HTR-8/SVneo (cell line): ENCODE results near the gene LZTFL1.

ENCODE experiments used
- DNase-seq: peaks from one replicate; pipeline ENCODE4 v3.0.0; 2011; ENCODE audit warnings: low spot score, mixed read lengths; ENCODE audit not compliant: insufficient read length
- FAIRE-seq: peaks from 2 replicates; lab custom pipeline; 2011; peaks lifted over from hg19 to GRCh38; lab: Jason Lieb, UNC

The LZTFL1 gene

DNA sequence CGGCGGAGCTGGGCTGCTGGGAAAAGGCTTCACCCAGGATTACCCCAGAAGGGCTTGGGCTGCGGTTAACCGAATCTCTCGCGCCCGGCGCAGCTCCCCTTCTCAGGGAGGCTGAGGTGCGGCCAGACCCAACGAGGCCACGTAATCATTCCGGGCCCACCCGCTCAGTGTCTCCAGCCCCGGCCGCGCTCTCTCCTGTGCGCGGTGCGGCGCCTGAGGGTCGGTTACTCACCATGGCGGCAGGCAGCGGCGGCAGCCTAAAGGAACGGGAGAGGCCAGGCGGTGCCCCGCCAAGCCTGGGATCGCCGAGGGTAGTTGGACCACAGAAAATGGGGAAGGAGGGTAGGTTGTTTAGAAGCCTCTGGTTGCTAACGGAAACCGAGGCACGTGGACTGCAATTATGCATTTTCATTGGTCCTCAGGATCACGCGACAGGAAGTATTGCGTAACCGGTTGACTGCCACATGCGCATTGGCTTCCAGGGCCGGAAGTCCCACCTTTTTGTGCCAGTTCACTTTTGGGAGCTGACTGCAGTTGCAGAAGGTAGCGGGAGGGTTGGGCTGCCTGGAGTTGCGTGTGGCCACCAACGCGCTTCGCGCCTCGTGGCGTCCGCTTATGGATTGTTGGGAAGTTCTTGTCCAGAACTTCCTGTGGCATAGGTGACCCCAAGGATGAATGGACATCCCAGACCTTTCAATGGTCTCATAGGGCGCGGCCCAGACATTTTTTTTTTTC lies at the start of gene LZTFL1:
TSS of gene LZTFL1 (minus strand) at position 363 of the 735 bp plus-strand sequence. CDS start at position 235, 128 bp downstream.
- FAIRE-seq (peak; percentile 87), DNase-seq (peak; percentile 89)

DNA sequence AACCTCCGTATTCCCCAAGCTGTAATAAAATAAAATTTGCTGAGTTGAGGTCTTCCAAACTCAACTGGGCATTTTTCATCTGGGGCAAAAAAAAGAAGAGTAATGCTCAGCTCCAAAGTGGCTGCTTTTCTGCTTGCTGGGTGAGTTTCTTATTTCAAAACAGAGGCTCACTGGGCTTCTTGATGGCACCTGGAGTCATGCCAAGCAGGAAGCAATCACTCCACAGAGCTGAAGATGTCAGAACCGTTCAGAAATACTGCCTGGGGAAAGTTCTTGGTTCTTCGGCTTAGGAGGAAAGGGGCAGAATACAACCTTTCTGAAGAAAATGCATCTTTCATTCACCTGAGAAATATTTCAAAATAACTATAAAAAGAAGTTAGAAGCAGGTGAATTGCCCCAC lies 48.5 kb upstream of the LZTFL1 start:
- FAIRE-seq: no peak
- no peak for DNase-seq

DNA sequence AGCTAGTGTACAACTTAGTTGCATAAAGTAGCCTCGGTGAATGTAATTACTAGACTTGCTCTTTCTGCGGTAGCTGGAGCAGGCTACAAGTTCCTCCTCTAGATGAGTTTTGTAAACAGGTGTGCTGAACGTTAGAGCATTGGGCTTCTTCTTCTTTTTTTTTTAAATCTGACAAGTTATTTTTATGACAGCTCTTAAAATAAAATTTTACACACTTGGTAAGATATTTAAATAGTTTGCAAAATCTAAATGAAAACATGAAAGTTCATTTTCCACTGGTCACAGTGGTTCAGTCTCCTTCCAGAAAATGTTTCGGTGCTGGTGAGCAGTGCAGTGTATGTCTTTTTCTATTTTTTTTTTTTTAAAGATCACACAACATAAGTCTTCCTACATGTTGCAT lies 47.4 kb upstream of the LZTFL1 start:
- DNase-seq: no peak
- FAIRE-seq: no peak

DNA sequence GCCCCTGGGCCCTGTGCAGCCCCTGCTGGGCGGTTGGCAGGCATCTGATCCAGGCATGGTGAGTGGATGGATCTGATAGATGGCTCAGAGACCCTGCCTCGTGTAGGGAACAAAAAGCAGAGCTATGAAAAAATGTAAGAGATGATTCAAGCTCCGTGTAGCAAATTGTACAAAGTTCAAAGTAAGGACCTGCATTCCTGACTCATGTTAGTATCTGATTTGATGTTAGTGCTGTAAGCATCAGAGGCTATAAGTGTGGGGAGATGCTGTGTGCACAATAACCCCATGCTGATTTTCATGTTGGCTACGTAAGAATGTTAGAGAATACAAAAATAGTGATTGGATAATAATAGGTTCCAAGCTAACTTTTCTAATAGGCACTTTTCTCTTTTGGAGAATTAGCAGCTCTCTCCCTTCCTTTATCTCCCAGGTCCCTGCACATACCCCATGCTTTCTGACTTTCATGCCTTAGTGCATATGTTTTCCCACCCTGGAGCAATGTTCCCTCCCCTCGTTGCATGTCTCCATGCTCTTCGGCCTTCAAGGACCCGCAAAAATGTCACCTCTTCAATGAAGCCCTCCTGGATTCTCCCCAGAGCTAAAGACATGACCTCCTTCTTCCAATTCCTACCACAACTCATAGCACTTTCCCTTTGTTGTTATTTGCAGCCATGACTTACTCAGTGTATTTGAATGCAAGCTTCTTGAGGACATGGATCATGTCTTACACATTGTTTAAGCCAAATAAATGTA lies 46.0 kb upstream of the LZTFL1 start:
- FAIRE-seq (no peak), DNase-seq (no peak)

DNA sequence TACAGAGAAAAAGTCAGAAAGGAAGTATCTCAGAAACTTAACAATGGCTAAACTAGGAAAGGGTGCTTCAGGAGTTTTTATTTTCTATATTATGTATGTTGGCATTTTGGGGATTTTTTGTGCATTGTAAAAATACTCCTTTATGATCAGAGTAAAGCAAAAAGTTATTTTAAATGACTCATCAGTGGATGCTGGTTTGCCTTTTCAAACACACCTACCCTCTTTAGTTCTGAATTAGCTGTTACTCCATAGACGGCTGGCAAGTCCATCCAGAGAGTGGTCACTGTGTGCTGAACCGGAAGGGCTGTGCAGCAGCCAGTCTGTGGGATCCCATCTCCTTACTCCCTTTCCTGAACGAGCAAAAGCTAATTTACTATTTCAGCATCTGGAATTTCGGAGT lies 45.4 kb upstream of the LZTFL1 start:
- no peak for DNase-seq
- FAIRE-seq: no peak

DNA sequence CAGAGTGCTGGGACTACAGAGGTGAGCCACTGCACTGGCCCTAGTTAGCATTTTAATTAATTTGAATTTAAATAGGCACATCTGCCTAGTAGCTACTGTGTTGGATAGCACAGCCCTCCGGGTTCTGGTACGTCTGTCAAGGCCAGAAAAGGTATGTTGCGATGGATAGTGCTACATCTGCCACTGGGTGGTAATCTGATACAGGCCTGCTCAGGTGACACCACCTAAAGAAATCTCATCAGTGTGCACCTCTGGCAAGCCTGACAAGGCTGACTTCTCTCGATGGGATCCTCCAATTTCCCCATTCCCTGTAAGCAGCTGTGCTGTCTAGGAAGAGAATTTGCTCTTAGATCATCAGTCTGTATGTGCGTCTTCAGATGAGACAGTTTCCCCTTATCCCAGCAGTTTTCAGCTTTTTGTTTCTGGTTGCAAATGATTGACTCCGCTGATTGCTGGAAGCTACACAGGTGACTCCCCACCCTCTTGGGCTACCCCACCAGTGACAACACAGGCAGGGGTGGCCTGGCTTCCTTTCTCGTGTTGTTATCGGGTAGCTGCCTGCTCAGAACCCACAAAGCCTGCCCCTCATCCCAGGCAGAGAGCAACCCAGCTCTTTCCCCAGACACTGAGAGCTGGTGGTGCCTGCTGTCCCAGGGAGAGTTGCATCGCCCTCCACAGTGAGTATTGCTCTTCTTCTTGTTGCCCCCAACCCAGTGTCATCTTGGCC lies 44.2 kb upstream of the LZTFL1 start, which contains the start of gene CCR9:
TSS of gene CCR9 (plus strand) at position 565 of the 727 bp plus-strand sequence. CDS start 8,391 bp downstream, outside the sequence.
- FAIRE-seq (no peak), DNase-seq (no peak)

- no peak for DNase-seq
- no peak for FAIRE-seq
Measured at GRCh38 chr3:45884368-45885201, 42.7 kb upstream of the LZTFL1 start.

DNA sequence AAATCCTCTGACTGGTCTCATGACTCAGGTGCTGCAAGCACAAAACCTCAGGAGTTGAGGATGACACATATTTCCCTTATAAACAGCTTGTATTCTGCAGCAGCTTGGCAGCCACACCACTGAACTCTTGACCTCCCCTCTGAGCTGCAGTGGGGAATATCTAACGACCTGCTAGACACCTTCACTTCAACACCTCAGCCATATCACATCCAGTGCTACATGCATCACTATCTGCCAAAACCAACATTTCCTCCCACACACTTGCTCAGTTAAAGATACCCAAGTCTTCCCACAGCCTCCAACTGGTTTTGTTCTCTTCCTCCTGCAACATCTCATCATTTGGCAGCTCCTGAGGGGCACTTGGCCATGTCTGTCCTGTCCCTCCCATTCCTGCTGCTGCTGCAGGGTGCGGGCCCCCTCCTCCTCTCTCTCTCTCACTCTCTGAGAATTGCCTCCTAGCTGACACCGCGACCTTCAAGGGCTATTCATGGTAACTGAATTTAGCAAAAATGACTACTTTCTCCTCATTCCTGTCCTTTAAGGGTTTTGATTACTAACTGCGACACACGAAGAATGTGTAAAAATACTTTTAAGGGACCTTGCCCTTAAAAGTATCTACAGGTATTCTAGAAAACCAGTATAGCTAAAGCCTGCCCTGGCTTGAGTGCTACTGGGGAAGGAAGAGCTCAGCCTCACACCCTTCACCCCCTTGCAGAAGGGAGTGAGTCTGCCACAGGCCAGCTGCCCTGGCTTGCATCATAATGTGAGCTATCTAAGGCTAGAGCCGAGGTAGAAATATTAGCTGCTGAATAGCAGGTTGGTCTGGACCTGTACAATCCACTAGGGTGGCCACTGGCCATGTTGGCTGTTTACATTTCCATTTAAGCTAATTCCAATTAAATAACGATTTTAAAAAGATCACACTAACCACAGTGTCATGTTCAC lies 39.4 kb upstream of the LZTFL1 start:
- DNase-seq: no peak
- FAIRE-seq: no peak

GRCh38 chr3:45880725-45881077 lies 38.8 kb upstream of the LZTFL1 start:
- FAIRE-seq (no peak), DNase-seq (no peak)

GRCh38 chr3:45878124-45878523 lies 36.2 kb upstream of the LZTFL1 start:
- DNase-seq (no peak), FAIRE-seq (no peak)

- FAIRE-seq: no peak
- no peak for DNase-seq
Measured at GRCh38 chr3:45874677-45875346, 32.9 kb upstream of the LZTFL1 start.

- no peak for DNase-seq
- FAIRE-seq: no peak
Measured at GRCh38 chr3:45873638-45874037, 31.7 kb upstream of the LZTFL1 start.

DNA sequence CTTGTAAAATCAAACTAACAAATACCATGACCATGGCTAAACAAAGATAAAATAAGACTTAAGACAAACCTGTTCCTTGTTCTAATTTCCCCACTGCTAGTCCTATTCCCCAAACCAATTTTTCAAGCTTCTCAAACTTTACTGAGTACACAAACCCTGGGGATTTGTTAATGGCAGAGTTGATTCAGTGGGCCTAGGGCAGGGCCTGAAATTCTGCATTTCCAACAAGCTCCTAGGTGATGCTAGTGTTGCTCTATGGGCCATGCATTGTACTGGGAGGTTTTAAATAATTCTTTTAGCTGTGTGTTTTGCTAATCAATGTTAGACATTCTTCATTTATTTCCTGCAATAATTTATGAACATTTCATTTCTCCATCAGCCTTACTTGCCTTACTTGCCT lies 31.1 kb upstream of the LZTFL1 start:
- FAIRE-seq (no peak), DNase-seq (no peak)

- FAIRE-seq: no peak
Measured at GRCh38 chr3:45872569-45872968, 30.6 kb upstream of the LZTFL1 start.

GRCh38 chr3:45871780-45872179 lies 29.9 kb upstream of the LZTFL1 start:
- FAIRE-seq (no peak), DNase-seq (no peak)

More at GRCh38 chr3:45872569-45872968, 30.6 kb upstream of the LZTFL1 start:
- DNase-seq: no peak

DNA sequence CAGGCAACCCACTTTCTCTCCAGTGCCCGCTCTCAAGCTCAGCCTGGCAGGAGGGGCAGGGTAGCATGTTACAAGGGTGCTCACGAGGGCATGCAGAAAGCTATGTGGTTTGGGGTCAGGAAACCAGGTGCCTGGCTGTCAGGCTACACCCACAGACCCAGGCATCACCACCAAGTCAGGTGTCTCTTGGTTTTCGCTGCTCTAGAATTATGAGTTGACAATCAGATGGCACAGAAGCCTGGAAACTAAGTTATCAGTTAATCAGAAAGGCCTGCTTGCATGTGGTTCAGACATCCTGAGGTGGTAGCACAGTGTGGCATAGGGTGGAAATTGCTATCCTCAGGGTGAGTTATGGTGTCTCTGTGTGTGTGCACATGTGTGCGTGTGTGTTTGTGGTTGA lies 28.2 kb upstream of the LZTFL1 start:
- DNase-seq (no peak), FAIRE-seq (no peak)

GRCh38 chr3:45869638-45870037 lies 27.7 kb upstream of the LZTFL1 start:
- DNase-seq (no peak), FAIRE-seq (no peak)

GRCh38 chr3:45868650-45869049 lies 26.7 kb upstream of the LZTFL1 start:
- no peak for FAIRE-seq
- no peak for DNase-seq
